Iris pigment epithelial cell (primary cell): ENCODE data around the gene RAD18.
A peak's percentile ranks its signal among the peaks of the same experiment; 100 is the strongest.

Experiments used
- DNase-seq: peaks from one replicate; pipeline ENCODE4 v3.0.0-alpha.2; 2011; ENCODE audit warnings: low read depth

The RAD18 gene

GRCh38 chr3:8864402-8865350 is 98.6 kb downstream of the RAD18 start:
- no peak for DNase-seq

- no peak for DNase-seq
These were observed 99.4 kb downstream of the RAD18 start for GRCh38 chr3:8863891-8864290.

GRCh38 chr3:8857720-8858367 is 105.4 kb downstream of the RAD18 start:
- DNase-seq: no peak

- DNase-seq: peak; percentile 66
These were observed 106.6 kb downstream of the RAD18 start for GRCh38 chr3:8856721-8857120.

GRCh38 chr3:8856071-8856470 is 107.2 kb downstream of the RAD18 start:
- DNase-seq: no peak

GRCh38 chr3:8854656-8855055 is 108.6 kb downstream of the RAD18 start:
- DNase-seq: no peak

GRCh38 chr3:8853081-8853480 is 110.2 kb downstream of the RAD18 start:
- peak; percentile 44 for DNase-seq

GRCh38 chr3:8852511-8852910 is 110.8 kb downstream of the RAD18 start:
- DNase-seq: no peak

GRCh38 chr3:8851703-8852102 is 111.6 kb downstream of the RAD18 start:
- peak; percentile 88 for DNase-seq

- peak; percentile 83 for DNase-seq
These were observed 114.6 kb downstream of the RAD18 start for GRCh38 chr3:8848696-8849131.

GRCh38 chr3:8847317-8847716 is 116.0 kb downstream of the RAD18 start:
- no peak for DNase-seq

- DNase-seq: no peak
These were observed 117.1 kb downstream of the RAD18 start for GRCh38 chr3:8846176-8846575.

- DNase-seq: no peak
These were observed 117.6 kb downstream of the RAD18 start for GRCh38 chr3:8845641-8846040.

GRCh38 chr3:8843347-8843746 is 119.9 kb downstream of the RAD18 start:
- DNase-seq: no peak

GRCh38 chr3:8842293-8842692 is 121.0 kb downstream of the RAD18 start:
- DNase-seq: no peak

- no peak for DNase-seq
These were observed 121.8 kb downstream of the RAD18 start for GRCh38 chr3:8841472-8841871.

GRCh38 chr3:8840556-8840955 is 122.7 kb downstream of the RAD18 start:
- DNase-seq: peak; percentile 90

- DNase-seq: peak; percentile 37
These were observed 123.5 kb downstream of the RAD18 start for GRCh38 chr3:8839607-8840325.

- no peak for DNase-seq
These were observed 124.4 kb downstream of the RAD18 start for GRCh38 chr3:8838765-8839423.

GRCh38 chr3:8838234-8838633 is 125.0 kb downstream of the RAD18 start:
- no peak for DNase-seq

GRCh38 chr3:8837162-8837561 is 126.1 kb downstream of the RAD18 start:
- DNase-seq: peak; percentile 93

GRCh38 chr3:8836096-8836495 is 127.2 kb downstream of the RAD18 start:
- DNase-seq: no peak
